A204.1 (cell line): ENCODE data around the gene PDE6H.

ENCODE experiments used
- FAIRE-seq: peaks from 2 replicates; lab custom pipeline; 2012; peaks lifted over from hg19 to GRCh38; lab: Jason Lieb, UNC

The PDE6H gene

GRCh38 chr12:15004421-15004820, 31.6 kb downstream of the PDE6H start:
- FAIRE-seq, result no peak

- FAIRE-seq, result no peak
Measured at GRCh38 chr12:15005064-15005463, 32.2 kb downstream of the PDE6H start.

DNA sequence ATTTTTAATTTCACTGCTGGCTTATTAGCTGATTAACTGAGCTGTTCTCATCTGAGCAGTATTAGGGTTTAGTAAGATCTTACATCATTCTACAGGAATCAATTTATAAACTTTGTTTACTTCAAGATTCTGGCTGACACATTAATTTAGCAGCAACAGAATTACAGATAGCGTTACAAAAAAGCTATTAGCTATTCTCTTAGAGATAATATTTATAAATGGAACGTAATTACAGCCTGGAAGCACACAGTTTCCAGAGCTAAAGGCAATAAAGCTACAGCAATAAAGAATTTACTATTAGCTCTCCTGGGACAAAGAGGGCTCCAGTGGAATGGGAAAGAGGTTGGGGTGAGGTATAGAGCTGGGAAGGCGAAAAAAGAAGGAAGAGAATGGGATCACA, 34.7 kb downstream of the PDE6H start:
- FAIRE-seq, result no peak

- no peak for FAIRE-seq
Measured at GRCh38 chr12:15011162-15011561, 38.3 kb downstream of the PDE6H start.

- no peak for FAIRE-seq
Measured at GRCh38 chr12:15013634-15014179, 40.9 kb downstream of the PDE6H start.

GRCh38 chr12:15014708-15015107, 41.9 kb downstream of the PDE6H start:
- FAIRE-seq, result no peak

DNA sequence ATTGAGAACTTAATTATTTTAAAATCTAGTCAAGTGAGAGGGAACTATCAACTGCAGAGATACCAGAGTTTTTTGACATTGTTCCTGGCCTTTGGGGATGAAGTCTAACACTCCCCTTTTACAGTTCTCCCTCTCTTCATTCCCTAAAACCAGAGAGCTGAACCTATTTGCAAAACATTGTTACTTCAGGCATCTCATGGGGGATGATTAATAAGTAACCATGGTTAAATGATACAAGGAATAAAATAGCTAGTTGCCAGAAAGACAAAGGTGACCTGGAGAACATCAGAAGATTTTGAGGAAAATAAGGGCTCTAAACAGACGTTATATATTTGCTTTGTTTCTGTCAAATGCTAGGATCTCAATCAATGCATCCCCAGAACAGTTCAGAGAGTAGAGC, 42.3 kb downstream of the PDE6H start:
- FAIRE-seq, result no peak

DNA sequence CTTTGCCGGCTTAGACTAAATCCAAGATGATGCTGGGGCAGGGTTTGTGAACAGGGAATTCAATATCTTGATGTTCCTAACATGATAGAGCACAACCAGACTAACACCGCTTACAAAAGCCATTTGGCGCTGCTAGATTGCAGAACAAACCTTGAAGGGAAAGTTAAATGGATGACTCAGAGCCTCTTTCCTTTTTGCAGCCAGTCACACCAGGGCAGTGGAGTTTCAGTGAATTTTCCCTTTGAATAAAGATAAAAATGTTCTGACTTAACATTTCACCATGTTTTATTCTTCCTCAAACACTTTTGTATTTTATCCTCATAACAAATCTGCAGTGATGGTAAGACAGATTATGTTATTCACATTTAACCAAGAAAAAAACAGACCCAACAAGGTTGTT, 47.3 kb downstream of the PDE6H start:
- FAIRE-seq, result no peak
